GM23248 (cell line): Measurements from ENCODE around the gene FERMT3. TPM values are rescaled to one million over a fixed set of nuclear protein-coding genes. Genes with fewer than 3 reads are reported as not detected.

Source experiments
- DNase-seq: peaks from one replicate; pipeline ENCODE4 v3.0.0-alpha.2; 2015
- H2AFZ ChIP-seq: fragments of 200-600 bp; sonication (generic); 2 replicates; pipeline ENCODE4 v1.6.1; 2016; ENCODE audit warnings: antibody characterized with exemption
- H3F3A ChIP-seq: fragments of 200-600 bp; sonication (generic); 2 replicates; pipeline ENCODE4 v1.6.1; 2016; ENCODE audit warnings: mild to moderate bottlenecking, antibody characterized with exemption, mixed run types; ENCODE audit not compliant: insufficient read depth
- H3K27ac ChIP-seq: fragments of 200-600 bp; sonication (generic); 2 replicates; pipeline ENCODE4 v1.5.1; 2016; ENCODE audit warnings: mild to moderate bottlenecking
- H3K27me3 ChIP-seq: fragments of 200-600 bp; sonication (generic); replicated peaks from 2 replicates; pipeline ENCODE4 v1.6.1; 2016; ENCODE audit warnings: mild to moderate bottlenecking; ENCODE audit not compliant: insufficient read depth
- H3K36me3 ChIP-seq: fragments of 200-600 bp; sonication (generic); 2 replicates; pipeline ENCODE4 v1.6.1; 2016; ENCODE audit warnings: low read depth, mild to moderate bottlenecking
- H3K4me1 ChIP-seq: fragments of 200-600 bp; sonication (generic); 2 replicates; pipeline ENCODE4 v1.6.1; 2016; ENCODE audit warnings: mild to moderate bottlenecking; ENCODE audit not compliant: insufficient read depth
- H3K4me2 ChIP-seq: fragments of 200-600 bp; sonication (generic); one replicate; pipeline ENCODE4 v1.6.1; 2016; ENCODE audit warnings: mild to moderate bottlenecking; ENCODE audit not compliant: unreplicated experiment
- H3K4me3 ChIP-seq: fragments of 200-600 bp; sonication (generic); 2 replicates; pipeline ENCODE4 v1.5.1; 2016; ENCODE audit warnings: mild to moderate bottlenecking
- H3K79me2 ChIP-seq: fragments of 200-600 bp; sonication (generic); 2 replicates; pipeline ENCODE4 v1.6.1; 2016; ENCODE audit warnings: mild to moderate bottlenecking; ENCODE audit not compliant: insufficient read depth
- H3K9ac ChIP-seq: fragments of 200-600 bp; sonication (generic); 2 replicates; pipeline ENCODE4 v1.6.1; 2016; ENCODE audit warnings: mild to moderate bottlenecking
- H3K9me2 ChIP-seq: fragments of 200-600 bp; sonication (generic); 2 replicates; pipeline ENCODE4 v1.6.1; 2016; ENCODE audit warnings: mixed run types, mild to moderate bottlenecking, moderate library complexity; ENCODE audit not compliant: insufficient read depth
- H3K9me3 ChIP-seq: fragments of 200-600 bp; sonication (generic); one replicate; pipeline ENCODE4 v1.6.1; 2017; ENCODE audit warnings: low read depth
- H4K20me1 ChIP-seq: fragments of 200-600 bp; sonication (generic); 2 replicates; pipeline ENCODE4 v1.6.0; 2016; ENCODE audit not compliant: insufficient read depth
- EZH2 ChIP-seq: fragments of 200-600 bp; sonication (generic); IDR thresholded peaks from 2 replicates; pipeline ENCODE4 v1.6.1; 2018; ENCODE audit warnings: antibody characterized with exemption, mild to moderate bottlenecking; ENCODE audit not compliant: insufficient read depth, poor library complexity, severe bottlenecking
- EZH2phosphoT487 ChIP-seq: fragments of 200-600 bp; sonication (generic); IDR thresholded peaks from 2 replicates; pipeline ENCODE4 v1.6.1; 2018; ENCODE audit warnings: antibody characterized with exemption, moderate library complexity, mild to moderate bottlenecking, low read depth; ENCODE audit not compliant: insufficient read depth
- WGBS, 2 experiments: methylation state at CpG; one replicate each; pipeline ENCODE4 v1.1.6; 2015 to 2017; ENCODE audit warnings: low lambda C conversion rate in 2 of 2, low coverage in 1 of 2; ENCODE audit errors: missing lambda C conversion rate in 2 of 2; 5-methylcytosine and 5-hydroxymethylcytosine counted together
- in situ Hi-C: fragments of 300-500 bp; cut with MboI; formaldehyde crosslinking; loops from 2 replicates; pipeline ENCODE4 v1.15.0; 2020
- polyA plus RNA-seq: library from polyadenylated mRNA; unstranded; fragments of >200 nt; fragmentation: Nextera tagmentation; extraction: Ambion mirVana; gene quantifications from 2 replicates; pipeline ENCODE4 v1.2.1, GENCODE V29; 2016
- total RNA-seq: library from RNA; depleted of rRNA; stranded (reverse); fragments of >200 nt; shearing (Covaris generic); gene quantifications from 2 replicates; pipeline ENCODE4 v1.2.3, GENCODE V29; 2014

The FERMT3 gene
- total and polyA plus RNA-seq, 2 experiments from 2014 or later: 1.5 to 3.9 TPM

GRCh38 chr11:64246871-64247728, 40.6 kb downstream of the FERMT3 start, which contains the start of gene PPP1R14B:
Gene PPP1R14B, minus strand, starts transcription at chr11:64246943. Its CDS starts 270 bp downstream, at chr11:64246673.
- H3K9me3 ChIP-seq: no peaks in the 10 kb centered on the region
- no peaks in the 10 kb centered on the region; the same call in 1 of the 2 replicates for H3K36me3 ChIP-seq
- H2AFZ ChIP-seq: peak within 1 kb of the TSS; percentile 82
- peak within 1 kb of the TSS; percentile 89 for H3K27ac ChIP-seq
- no peaks in the 10 kb centered on the region for H3K27me3 ChIP-seq
- no peak for TF ChIP-seq EZH2
- no peak for TF ChIP-seq EZH2phosphoT487
- H3K4me3 ChIP-seq: peak within 1 kb of the TSS; percentile 100
- peaks cover 14% of the 10 kb centered on the region; the same call in 1 of the 2 replicates for H3F3A ChIP-seq
- H3K4me2 ChIP-seq: peak within 1 kb of the TSS; percentile 99
- peaks cover 47% of the 10 kb centered on the region for H3K79me2 ChIP-seq
- WGBS, 2 experiments: 0 to 2% methylated on average over 44 to 63 of the region's 74 CpGs
- H3K9me2 ChIP-seq: no peaks in the 10 kb centered on the region
- 0 out of 2 replicates have a peak, but pooled peaks cover 10% of the 10 kb centered on the region for H3K4me1 ChIP-seq
- in situ Hi-C loops: no loop called here
- DNase-seq: peak; percentile 94
- H3K9ac ChIP-seq: peak within 1 kb of the TSS; percentile 92
- no peaks in the 10 kb centered on the region for H4K20me1 ChIP-seq

GRCh38 chr11:64247729-64248531, 41.4 kb downstream of the FERMT3 start:
- no peak for DNase-seq
- Histone ChIP-seq H3K9me2 (no peaks in the 10 kb centered on the region), H3F3A (peaks cover 14% of the 10 kb centered on the region; the same call in 1 of the 2 replicates), H3K4me1 (peaks cover 9% of the 10 kb centered on the region; the same call in 1 of the 2 replicates), H3K27ac (peak overlapping the region; percentile 89), H4K20me1 (no peaks in the 10 kb centered on the region), H2AFZ (peak overlapping the region; percentile 82), H3K36me3 (no peaks in the 10 kb centered on the region; the same call in 1 of the 2 replicates), H3K4me3 (peak overlapping the region; percentile 94), H3K9ac (peak overlapping the region; percentile 90), H3K4me2 (peak overlapping the region; percentile 99), H3K27me3 (no peaks in the 10 kb centered on the region), H3K79me2 (peaks cover 47% of the 10 kb centered on the region), H3K9me3 (no peaks in the 10 kb centered on the region)
- in situ Hi-C loops: no loop called here
- no peak for TF ChIP-seq EZH2
- TF ChIP-seq EZH2phosphoT487: no peak
- WGBS, 2 experiments: 38 to 55% methylated on average over 20 to 31 of the region's 31 CpGs

GRCh38 chr11:64248578-64248977, 42.1 kb downstream of the FERMT3 start:
- no peaks in the 10 kb centered on the region; the same call in 1 of the 2 replicates for H3K36me3 ChIP-seq
- DNase-seq: no peak
- WGBS, 2 experiments: 80 to 83% methylated on average over 5 to 7 of the region's 7 CpGs
- in situ Hi-C loops: no loop called here
- TF ChIP-seq EZH2phosphoT487 (no peak), EZH2 (no peak)
- peaks cover 48% of the 10 kb centered on the region for H3K79me2 ChIP-seq
- H3F3A ChIP-seq: peaks cover 14% of the 10 kb centered on the region; the same call in 1 of the 2 replicates
- H3K4me1 ChIP-seq: peaks cover 10% of the 10 kb centered on the region; the same call in 1 of the 2 replicates
- H4K20me1 ChIP-seq: no peaks in the 10 kb centered on the region
- no peak overlapping the region for H3K4me2 ChIP-seq
- no peak overlapping the region for H2AFZ ChIP-seq
- no peaks in the 10 kb centered on the region for H3K9me3 ChIP-seq
- H3K9ac ChIP-seq: no peak overlapping the region
- no peaks in the 10 kb centered on the region for H3K9me2 ChIP-seq
- H3K27ac ChIP-seq: no peak overlapping the region
- no peak overlapping the region for H3K4me3 ChIP-seq
- H3K27me3 ChIP-seq: no peaks in the 10 kb centered on the region

GRCh38 chr11:64249038-64249437, 42.5 kb downstream of the FERMT3 start:
- H3F3A ChIP-seq: peaks cover 14% of the 10 kb centered on the region; the same call in 1 of the 2 replicates
- no peak overlapping the region for H3K9ac ChIP-seq
- 93 to 100% methylated on average over 4 of the region's 4 CpGs for WGBS, 2 experiments
- no peaks in the 10 kb centered on the region for H3K9me2 ChIP-seq
- peaks cover 48% of the 10 kb centered on the region for H3K79me2 ChIP-seq
- in situ Hi-C loops: no loop called here
- TF ChIP-seq EZH2phosphoT487 (no peak), EZH2 (no peak)
- no peak overlapping the region for H3K4me3 ChIP-seq
- no peak for DNase-seq
- H3K27ac ChIP-seq: no peak overlapping the region
- no peaks in the 10 kb centered on the region for H3K27me3 ChIP-seq
- H3K4me1 ChIP-seq: peaks cover 11% of the 10 kb centered on the region; the same call in 1 of the 2 replicates
- no peak overlapping the region for H2AFZ ChIP-seq
- H3K36me3 ChIP-seq: no peaks in the 10 kb centered on the region
- no peaks in the 10 kb centered on the region for H3K9me3 ChIP-seq
- H4K20me1 ChIP-seq: no peaks in the 10 kb centered on the region
- no peak overlapping the region for H3K4me2 ChIP-seq
